ENCODE data around the gene SUSD4.

The SUSD4 gene

DNA sequence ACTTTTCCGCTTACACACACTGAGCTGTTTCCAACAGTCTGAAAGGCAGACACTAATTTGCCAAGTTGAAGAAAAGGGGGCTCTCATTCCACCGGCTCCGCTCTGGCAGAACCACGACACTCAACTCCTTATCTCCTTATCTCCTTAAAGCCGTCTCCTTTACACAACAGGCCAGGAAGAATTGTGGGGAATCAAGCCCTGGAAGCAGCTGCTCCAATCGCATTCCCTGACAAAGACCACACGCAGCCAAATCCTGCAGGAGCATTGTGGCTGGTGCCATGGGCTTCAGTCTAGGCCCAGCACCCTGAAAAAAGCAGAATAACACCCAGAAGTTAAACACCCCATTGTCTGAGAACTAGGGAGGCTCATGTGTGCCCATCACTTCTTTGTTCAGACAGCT is 24.1 kb downstream of the SUSD4 start:
- DNase-seq (ENCODE audit: low read depth), result no peak
- H3K4me3 ChIP-seq (ENCODE audit: low read depth, low read length), result no peak overlapping the region
- TF ChIP-seq, protein P1, sequence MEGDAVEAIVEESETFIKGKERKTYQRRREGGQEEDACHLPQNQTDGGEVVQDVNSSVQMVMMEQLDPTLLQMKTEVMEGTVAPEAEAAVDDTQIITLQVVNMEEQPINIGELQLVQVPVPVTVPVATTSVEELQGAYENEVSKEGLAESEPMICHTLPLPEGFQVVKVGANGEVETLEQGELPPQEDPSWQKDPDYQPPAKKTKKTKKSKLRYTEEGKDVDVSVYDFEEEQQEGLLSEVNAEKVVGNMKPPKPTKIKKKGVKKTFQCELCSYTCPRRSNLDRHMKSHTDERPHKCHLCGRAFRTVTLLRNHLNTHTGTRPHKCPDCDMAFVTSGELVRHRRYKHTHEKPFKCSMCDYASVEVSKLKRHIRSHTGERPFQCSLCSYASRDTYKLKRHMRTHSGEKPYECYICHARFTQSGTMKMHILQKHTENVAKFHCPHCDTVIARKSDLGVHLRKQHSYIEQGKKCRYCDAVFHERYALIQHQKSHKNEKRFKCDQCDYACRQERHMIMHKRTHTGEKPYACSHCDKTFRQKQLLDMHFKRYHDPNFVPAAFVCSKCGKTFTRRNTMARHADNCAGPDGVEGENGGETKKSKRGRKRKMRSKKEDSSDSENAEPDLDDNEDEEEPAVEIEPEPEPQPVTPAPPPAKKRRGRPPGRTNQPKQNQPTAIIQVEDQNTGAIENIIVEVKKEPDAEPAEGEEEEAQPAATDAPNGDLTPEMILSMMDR (IDR thresholded peaks at IDR 0.05; ENCODE audit: control insufficient read depth, extremely low read depth, insufficient read depth), result no peak

DNA sequence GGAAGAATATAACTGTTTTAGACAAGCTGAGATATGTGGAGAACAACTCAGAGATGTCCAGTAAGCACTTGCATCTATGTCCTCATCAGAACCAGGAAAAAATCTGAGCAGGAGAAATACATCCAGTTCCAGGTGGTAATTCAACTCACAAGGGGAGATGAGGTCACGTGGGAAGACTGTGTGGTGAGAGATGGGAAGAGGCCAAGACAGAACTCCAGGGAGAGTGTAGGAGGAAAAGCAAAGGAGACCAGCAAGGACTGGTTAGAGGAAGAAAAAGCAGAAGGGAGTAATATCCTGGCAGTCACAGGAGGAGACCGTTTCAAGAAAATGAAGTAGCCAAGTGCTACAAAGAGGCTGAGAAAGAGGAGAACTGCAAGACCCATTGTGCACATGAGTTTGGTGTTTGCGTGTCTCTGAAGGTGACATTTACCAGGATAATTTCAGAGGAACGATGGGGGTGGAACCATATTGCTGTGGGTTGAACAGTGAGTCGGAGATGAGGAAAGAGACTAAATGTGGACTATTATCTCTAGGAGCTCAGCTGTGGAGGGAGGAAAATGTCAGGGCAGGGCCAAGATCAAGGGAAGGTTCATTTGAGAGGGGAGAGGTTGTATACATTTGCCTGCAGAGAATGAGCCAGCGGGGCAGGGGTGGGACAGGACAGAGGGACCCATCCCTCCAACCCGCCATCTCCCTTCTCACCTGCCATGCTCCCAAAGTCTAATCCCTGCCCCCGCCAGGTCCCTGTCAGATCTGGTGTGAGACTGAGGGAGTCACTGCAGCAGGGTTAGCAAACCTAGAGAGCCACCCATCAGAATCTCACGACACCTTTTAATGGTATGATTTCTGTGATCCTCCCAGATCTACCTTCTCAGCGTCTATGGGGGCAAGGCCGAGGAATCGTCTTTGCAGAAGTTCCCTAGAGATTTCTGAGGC is 24.9 kb downstream of the SUSD4 start:
- TF ChIP-seq, protein P1 (IDR thresholded peaks at IDR 0.05; ENCODE audit: control insufficient read depth, extremely low read depth, insufficient read depth), result no peak
- no peak overlapping the region for H3K4me3 ChIP-seq (ENCODE audit: low read depth, low read length)
- no peak for DNase-seq (ENCODE audit: low read depth)

DNA sequence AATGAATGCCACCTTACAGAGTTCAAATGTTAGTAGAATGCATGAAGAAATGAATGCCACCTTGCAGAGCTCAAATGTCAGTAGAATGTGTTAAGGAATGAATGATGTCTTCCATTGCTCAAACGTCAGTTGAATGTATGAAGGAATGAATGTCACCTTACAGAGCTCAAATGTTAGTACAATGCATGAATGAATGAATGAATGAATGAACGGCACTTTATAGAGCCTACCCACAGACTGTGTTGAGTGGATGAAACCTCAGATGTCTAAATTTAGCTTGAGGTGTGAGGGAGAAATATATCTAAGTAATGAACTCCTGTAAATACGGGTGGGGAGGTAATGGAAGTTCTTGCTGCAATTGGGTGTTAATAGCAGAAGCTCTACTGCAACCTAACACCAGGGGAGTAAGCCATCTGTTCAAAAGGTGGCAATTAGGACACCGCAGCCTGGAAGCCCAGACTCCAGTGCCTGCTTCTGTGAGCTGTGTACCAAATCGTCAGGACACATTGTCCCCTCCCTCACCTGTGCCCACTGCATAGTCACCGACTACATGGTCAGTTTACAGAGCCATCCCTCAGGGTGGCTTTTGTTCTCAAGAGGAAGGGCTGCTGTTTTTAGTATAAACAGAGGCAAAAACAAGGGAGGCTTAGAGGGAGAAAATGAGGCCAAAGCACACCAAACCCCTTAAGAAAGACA is 26.7 kb downstream of the SUSD4 start:
- DNase-seq (ENCODE audit: low read depth), result no peak
- no peak overlapping the region for H3K4me3 ChIP-seq (ENCODE audit: low read depth, low read length)
- TF ChIP-seq, protein P1 (IDR thresholded peaks at IDR 0.05; ENCODE audit: control insufficient read depth, extremely low read depth, insufficient read depth), result no peak

DNA sequence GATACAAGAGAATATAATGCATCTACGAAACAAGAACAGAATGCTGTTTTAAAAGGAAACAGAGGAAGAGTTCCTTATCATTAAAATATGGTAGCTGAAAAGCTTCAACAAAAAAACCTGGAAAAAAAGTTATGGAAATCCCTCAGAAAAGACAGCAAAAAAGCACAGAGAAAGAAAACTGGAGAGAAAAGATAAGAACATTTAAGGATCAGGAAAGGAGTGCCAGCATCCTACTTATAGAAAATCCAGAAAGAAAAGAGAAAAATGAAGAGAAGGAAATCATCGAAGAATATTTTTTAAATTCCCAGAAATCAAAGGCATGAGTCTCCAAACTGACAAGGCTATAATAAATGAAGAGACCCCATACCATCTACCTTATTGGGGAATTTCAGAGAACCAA is 29.8 kb downstream of the SUSD4 start:
- no peak overlapping the region for H3K4me3 ChIP-seq (ENCODE audit: low read depth, low read length)
- TF ChIP-seq, protein P1 (IDR thresholded peaks at IDR 0.05; ENCODE audit: control insufficient read depth, extremely low read depth, insufficient read depth), result no peak
- DNase-seq (ENCODE audit: low read depth), result no peak

DNA sequence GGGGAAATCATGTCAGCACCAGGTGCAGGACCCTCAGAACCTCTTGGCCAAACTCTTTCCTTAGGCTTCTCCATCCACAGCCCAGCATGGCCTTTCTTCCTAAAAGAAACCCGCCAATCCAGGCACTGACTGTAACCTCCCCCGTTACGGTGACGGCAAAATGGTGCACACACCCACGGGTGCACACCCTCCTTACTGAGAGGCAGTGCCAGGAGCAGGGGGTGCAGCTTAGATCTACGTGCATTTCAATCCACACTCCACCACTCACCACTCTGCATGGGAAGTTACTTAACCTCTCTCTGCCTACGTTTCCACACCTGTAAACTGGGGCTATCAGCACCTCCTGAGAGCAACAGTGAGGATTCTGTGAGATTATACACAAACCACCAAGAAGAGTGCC is 31.0 kb downstream of the SUSD4 start:
- DNase-seq (ENCODE audit: low read depth), result no peak
- no peak overlapping the region for H3K4me3 ChIP-seq (ENCODE audit: low read depth, low read length)
- TF ChIP-seq, protein P1 (IDR thresholded peaks at IDR 0.05; ENCODE audit: control insufficient read depth, extremely low read depth, insufficient read depth), result no peak

DNA sequence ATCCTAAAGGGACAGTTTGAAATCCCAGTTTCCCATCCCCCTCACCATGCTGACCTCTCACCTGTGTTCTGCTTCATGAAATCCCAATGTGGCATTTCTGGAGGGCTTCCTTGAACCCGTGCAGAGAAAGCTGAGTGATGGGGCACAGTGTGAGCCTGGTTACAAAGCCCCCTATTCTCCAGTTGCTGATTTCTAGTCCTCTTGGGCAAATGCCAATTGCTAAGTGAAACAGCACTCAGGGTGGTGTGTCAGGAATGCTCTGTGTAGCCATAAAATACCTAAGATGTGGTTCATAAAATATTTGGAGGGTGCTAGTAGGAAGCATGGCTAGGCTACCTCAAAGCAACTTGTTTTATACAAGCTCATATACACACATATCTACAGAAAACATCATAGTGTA is 32.0 kb downstream of the SUSD4 start:
- TF ChIP-seq, protein P1 (IDR thresholded peaks at IDR 0.05; ENCODE audit: control insufficient read depth, extremely low read depth, insufficient read depth), result no peak
- no peak for DNase-seq (ENCODE audit: low read depth)
- H3K4me3 ChIP-seq (ENCODE audit: low read depth, low read length), result no peak overlapping the region

Measured in LNCaP clone FGC (cell line).